ENCODE results near the gene RNF130.

- TF ChIP-seq CTCF (IDR thresholded peaks at IDR 0.05; ENCODE audit: low read depth, low read length) (no peak), EZH2phosphoT487 (IDR thresholded peaks at IDR 0.05; ENCODE audit: low read depth) (no peak)
Observed at GRCh38 chr5:179926657-179927056, 144.9 kb downstream of the RNF130 start.
